Ectodermal cell (in vitro differentiated cells): ENCODE measurements around the gene SH2D1B.

Experiments
- H3K27ac ChIP-seq: 2 replicates; pipeline ENCODE4 v1.7.0; 2013; ENCODE audit warnings: mild to moderate bottlenecking, low read depth, low read length; ENCODE audit not compliant: insufficient read depth, poor library complexity, severe bottlenecking
- H3K27me3 ChIP-seq: 2 replicates; pipeline ENCODE4 v1.7.0; 2013; ENCODE audit warnings: mild to moderate bottlenecking, low read length; ENCODE audit not compliant: insufficient read depth, control insufficient read depth, poor library complexity, severe bottlenecking
- H3K36me3 ChIP-seq: one replicate; pipeline ENCODE4 v1.7.0; 2013; ENCODE audit warnings: low read length; ENCODE audit not compliant: control insufficient read depth, insufficient read depth
- H3K4me1 ChIP-seq: one replicate; pipeline ENCODE4 v1.7.0; 2013; ENCODE audit warnings: low read length; ENCODE audit not compliant: control insufficient read depth, insufficient read depth
- H3K4me3 ChIP-seq: 2 replicates; pipeline ENCODE4 v1.7.0; 2013; ENCODE audit warnings: low read depth, low read length, control low read depth; ENCODE audit not compliant: insufficient read depth
- H3K9me3 ChIP-seq: 2 replicates; pipeline ENCODE4 v1.7.0; 2013; ENCODE audit warnings: mild to moderate bottlenecking, low read length, moderate library complexity; ENCODE audit not compliant: control insufficient read depth
- WGBS, 2 experiments: methylation state at CpG; one replicate each; pipeline ENCODE4 v1.1.7; 2013; ENCODE audit warnings: missing lambda C conversion rate in 2 of 2; 5-methylcytosine and 5-hydroxymethylcytosine counted together

SH2D1B gene

GRCh38 chr1:162383091-162383490, 28.8 kb downstream of the SH2D1B start:
- Histone ChIP-seq H3K9me3 (no peaks in the 10 kb centered on the region), H3K4me1 (peaks cover 33% of the 10 kb centered on the region), H3K36me3 (peaks cover 6% of the 10 kb centered on the region), H3K4me3 (no peak overlapping the region), H3K27ac (no peak overlapping the region), H3K27me3 (no peaks in the 10 kb centered on the region)
- WGBS, 2 experiments = 94 to 96% methylated on average over 6 of the region's 6 CpGs

- H3K27me3 ChIP-seq = no peaks in the 10 kb centered on the region
- 95 to 96% methylated on average over 13 of the region's 13 CpGs for WGBS, 2 experiments
Observed at GRCh38 chr1:162381941-162382750, 29.8 kb downstream of the SH2D1B start.

GRCh38 chr1:162381383-162381782, 30.6 kb downstream of the SH2D1B start, which contains the start of gene C1orf226:
TSS of gene C1orf226 (plus strand) at chr1:162381728. CDS start at chr1:162381902, 174 bp downstream.
- H3K4me1 ChIP-seq = peaks cover 21% of the 10 kb centered on the region
- no peaks in the 10 kb centered on the region for H3K9me3 ChIP-seq
- H3K36me3 ChIP-seq = peaks cover 6% of the 10 kb centered on the region
- no peaks in the 10 kb centered on the region for H3K27me3 ChIP-seq
- 94 to 97% methylated on average over 3 of the region's 3 CpGs for WGBS, 2 experiments
- H3K4me3 ChIP-seq = no peak within 1 kb of the TSS
- no peak within 1 kb of the TSS for H3K27ac ChIP-seq

More at GRCh38 chr1:162381941-162382750, 29.8 kb downstream of the SH2D1B start:
- Histone ChIP-seq H3K4me3 (no peak overlapping the region), H3K27ac (no peak overlapping the region), H3K36me3 (peaks cover 6% of the 10 kb centered on the region), H3K9me3 (no peaks in the 10 kb centered on the region), H3K4me1 (peaks cover 23% of the 10 kb centered on the region)

- Histone ChIP-seq H3K9me3 (no peaks in the 10 kb centered on the region), H3K27me3 (no peaks in the 10 kb centered on the region), H3K36me3 (peaks cover 6% of the 10 kb centered on the region), H3K4me1 (peaks cover 21% of the 10 kb centered on the region), H3K4me3 (no peak overlapping the region), H3K27ac (no peak overlapping the region)
- WGBS, 2 experiments = 95% methylated on average over 6 of the region's 6 CpGs
Observed at GRCh38 chr1:162380061-162380846, 31.7 kb downstream of the SH2D1B start.

GRCh38 chr1:162376691-162377090, 35.2 kb downstream of the SH2D1B start, which contains the start of gene SPATA46:
TSS of gene SPATA46 (minus strand) at chr1:162376854. CDS start at chr1:162376790, 64 bp downstream.
- no peaks in the 10 kb centered on the region for H3K36me3 ChIP-seq
- H3K4me1 ChIP-seq = no peaks in the 10 kb centered on the region
- 96 to 98% methylated on average over 5 of the region's 5 CpGs for WGBS, 2 experiments

GRCh38 chr1:162375463-162375862, 36.5 kb downstream of the SH2D1B start:
- WGBS, 2 experiments = 83 to 85% methylated on average over 8 of the region's 8 CpGs
- Histone ChIP-seq H3K27me3 (no peaks in the 10 kb centered on the region), H3K36me3 (no peaks in the 10 kb centered on the region), H3K4me3 (no peak overlapping the region), H3K27ac (no peak overlapping the region), H3K9me3 (no peaks in the 10 kb centered on the region), H3K4me1 (no peaks in the 10 kb centered on the region)

More at GRCh38 chr1:162376691-162377090, 35.2 kb downstream of the SH2D1B start, which contains the start of gene SPATA46:
- Histone ChIP-seq H3K27ac (no peak within 1 kb of the TSS), H3K4me3 (no peak within 1 kb of the TSS), H3K9me3 (no peaks in the 10 kb centered on the region), H3K27me3 (no peaks in the 10 kb centered on the region)

- WGBS, 2 experiments = 92 to 94% methylated on average over 9 of the region's 9 CpGs
- no peaks in the 10 kb centered on the region for H3K36me3 ChIP-seq
Observed at GRCh38 chr1:162374406-162374805, 37.5 kb downstream of the SH2D1B start.

GRCh38 chr1:162373541-162374260, 38.2 kb downstream of the SH2D1B start:
- Histone ChIP-seq H3K4me3 (no peak overlapping the region), H3K27me3 (no peaks in the 10 kb centered on the region), H3K36me3 (no peaks in the 10 kb centered on the region), H3K27ac (no peak overlapping the region), H3K9me3 (no peaks in the 10 kb centered on the region), H3K4me1 (no peaks in the 10 kb centered on the region)
- WGBS, 2 experiments = 95 to 96% methylated on average over 8 of the region's 8 CpGs

More at GRCh38 chr1:162374406-162374805, 37.5 kb downstream of the SH2D1B start:
- Histone ChIP-seq H3K27me3 (no peaks in the 10 kb centered on the region), H3K4me1 (no peaks in the 10 kb centered on the region), H3K4me3 (no peak overlapping the region), H3K9me3 (no peaks in the 10 kb centered on the region), H3K27ac (no peak overlapping the region)

GRCh38 chr1:162373072-162373427, 38.9 kb downstream of the SH2D1B start:
- WGBS, 2 experiments = 89 to 94% methylated on average over 1 of the region's 1 CpG
- Histone ChIP-seq H3K36me3 (no peaks in the 10 kb centered on the region), H3K27ac (no peak overlapping the region), H3K4me1 (no peaks in the 10 kb centered on the region), H3K9me3 (no peaks in the 10 kb centered on the region), H3K27me3 (no peaks in the 10 kb centered on the region), H3K4me3 (no peak overlapping the region)
